ENCODE measurements around the gene FMN1.

DNA sequence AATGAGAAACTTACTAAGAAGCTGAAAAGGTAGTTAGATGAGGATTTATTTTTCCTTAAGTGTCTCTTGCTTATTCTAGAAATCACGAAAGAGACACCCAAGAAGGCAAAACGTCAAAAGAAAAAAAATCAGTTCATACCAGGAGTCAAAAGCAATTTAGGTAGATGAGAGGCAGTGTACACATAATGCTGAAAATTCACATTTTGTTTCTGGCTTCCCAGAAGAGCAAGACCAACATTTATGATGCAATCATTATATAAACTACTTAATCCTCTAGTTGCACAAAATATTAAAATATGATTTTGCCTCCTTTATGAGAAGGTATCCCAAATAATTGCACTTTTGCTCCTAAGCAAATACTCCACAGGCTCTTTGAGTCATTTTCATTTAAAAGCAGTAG is 228.0 kb downstream of the FMN1 start:
- TF ChIP-seq, protein P1, sequence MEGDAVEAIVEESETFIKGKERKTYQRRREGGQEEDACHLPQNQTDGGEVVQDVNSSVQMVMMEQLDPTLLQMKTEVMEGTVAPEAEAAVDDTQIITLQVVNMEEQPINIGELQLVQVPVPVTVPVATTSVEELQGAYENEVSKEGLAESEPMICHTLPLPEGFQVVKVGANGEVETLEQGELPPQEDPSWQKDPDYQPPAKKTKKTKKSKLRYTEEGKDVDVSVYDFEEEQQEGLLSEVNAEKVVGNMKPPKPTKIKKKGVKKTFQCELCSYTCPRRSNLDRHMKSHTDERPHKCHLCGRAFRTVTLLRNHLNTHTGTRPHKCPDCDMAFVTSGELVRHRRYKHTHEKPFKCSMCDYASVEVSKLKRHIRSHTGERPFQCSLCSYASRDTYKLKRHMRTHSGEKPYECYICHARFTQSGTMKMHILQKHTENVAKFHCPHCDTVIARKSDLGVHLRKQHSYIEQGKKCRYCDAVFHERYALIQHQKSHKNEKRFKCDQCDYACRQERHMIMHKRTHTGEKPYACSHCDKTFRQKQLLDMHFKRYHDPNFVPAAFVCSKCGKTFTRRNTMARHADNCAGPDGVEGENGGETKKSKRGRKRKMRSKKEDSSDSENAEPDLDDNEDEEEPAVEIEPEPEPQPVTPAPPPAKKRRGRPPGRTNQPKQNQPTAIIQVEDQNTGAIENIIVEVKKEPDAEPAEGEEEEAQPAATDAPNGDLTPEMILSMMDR (IDR thresholded peaks at IDR 0.05): no peak
- TF ChIP-seq POLR2A (IDR thresholded peaks at IDR 0.05) (no peak), POLR2AphosphoS5 (IDR thresholded peaks at IDR 0.05) (peak; percentile 51 to 75 (median 64))
